ENCODE data around the gene EHD4. TPM values are rescaled to one million over a fixed set of nuclear protein-coding genes. Genes with fewer than 3 reads are reported as not detected.

The EHD4 gene
- polyA plus RNA-seq, 2 of the 4 experiments (the other 2 are of a cell fraction), result 8.2 to 9.0 TPM

- DNase-seq (ENCODE audit: low read depth in 1 of 2, low spot score in 1 of 2), result no peak
- FAIRE-seq, result no peak
- CTCF ChIA-PET, result interaction anchor here (0.9 to 1.5 kb wide), 4 partner anchors 19 to 115 kb away, joined by 3 to 5 read pairs (median 4); no protein-coding TSS in a partner anchor
- Histone ChIP-seq H3K9me3 (no peaks in the 10 kb centered on the region), H3K4me3 (no peak overlapping the region), H3K4me1 (peaks cover 13% of the 10 kb centered on the region; the same call in 1 of the 3 replicates), H3K4me2 (no peak overlapping the region), H3K27ac (no peak overlapping the region)
- no peak for ATAC-seq
- POLR2A ChIA-PET, result no interaction called here
- 88% methylated on average over 3 of the region's 3 CpGs for WGBS (ENCODE audit: missing lambda C conversion rate)
- no peak for TF ChIP-seq SREBF2 (IDR thresholded peaks at IDR 0.05)
- no peak for TF ChIP-seq NR3C1 (IDR thresholded peaks at IDR 0.05)
- no peak for TF ChIP-seq HEYL (CRISPR knock-in tag; IDR thresholded peaks at IDR 0.05)
- TF ChIP-seq ESRRA (IDR thresholded peaks at IDR 0.05; ENCODE audit: borderline replicate concordance, low read length), result no peak
- no peak for TF ChIP-seq HOXB13 (CRISPR knock-in tag; IDR thresholded peaks at IDR 0.05; ENCODE audit: low read depth)
- no peak for TF ChIP-seq EP300 (IDR thresholded peaks at IDR 0.05)
- no peak for TF ChIP-seq GATA3 (IDR thresholded peaks at IDR 0.05; ENCODE audit: borderline replicate concordance)
- TF ChIP-seq HOXA7 (CRISPR knock-in tag; IDR thresholded peaks at IDR 0.05), result no peak
- TF ChIP-seq E2F6 (IDR thresholded peaks at IDR 0.05; ENCODE audit: borderline replicate concordance, low read depth), result no peak
- TF ChIP-seq JUNB (IDR thresholded peaks at IDR 0.05), result no peak
- no peak for TF ChIP-seq TFCP2L1 (CRISPR knock-in tag; IDR thresholded peaks at IDR 0.05)
- TF ChIP-seq MAZ (IDR thresholded peaks at IDR 0.05; ENCODE audit: borderline replicate concordance, low read depth, low read length), result no peak
- no peak for TF ChIP-seq ZNF302 (CRISPR knock-in tag; IDR thresholded peaks at IDR 0.05)
Observed at GRCh38 chr15:41969851-41970431, 2.4 kb downstream of the EHD4 start.

GRCh38 chr15:41968701-41969100 lies 3.7 kb downstream of the EHD4 start:
- no peak for TF ChIP-seq FOSB (CRISPR knock-in tag; IDR thresholded peaks at IDR 0.05)
- TF ChIP-seq HOXB5 (CRISPR knock-in tag; IDR thresholded peaks at IDR 0.05), result no peak
- H3K4me2 ChIP-seq, result no peak overlapping the region
- WGBS (ENCODE audit: missing lambda C conversion rate), result 97% methylated on average over 4 of the region's 4 CpGs
- FAIRE-seq (no peak), ATAC-seq (no peak), DNase-seq (ENCODE audit: low read depth in 1 of 2, low spot score in 1 of 2) (no peak)
- ChIA-PET CTCF (interaction anchor here (1.5 kb wide), 1 partner anchor 65 kb away, joined by 4 read pairs; no protein-coding TSS in a partner anchor), POLR2A (no interaction called here)
- H3K4me1 ChIP-seq, result peaks cover 13% of the 10 kb centered on the region; the same call in 1 of the 3 replicates
- H3K9me3 ChIP-seq, result no peaks in the 10 kb centered on the region
- H3K27ac ChIP-seq, result no peak overlapping the region
- H3K4me3 ChIP-seq, result no peak overlapping the region

GRCh38 chr15:41967506-41968206 lies 4.7 kb downstream of the EHD4 start:
- no peak overlapping the region for H3K27ac ChIP-seq
- WGBS (ENCODE audit: missing lambda C conversion rate), result 96% methylated on average over 4 of the region's 4 CpGs

GRCh38 chr15:41966920-41967465 lies 5.4 kb downstream of the EHD4 start:
- FAIRE-seq (no peak), ATAC-seq (no peak), DNase-seq (ENCODE audit: low read depth in 1 of 2, low spot score in 1 of 2) (no peak)
- no peaks in the 10 kb centered on the region for H3K9me3 ChIP-seq
- no peak overlapping the region for H3K4me2 ChIP-seq
- 98% methylated on average over 3 of the region's 3 CpGs for WGBS (ENCODE audit: missing lambda C conversion rate)
- POLR2A ChIA-PET, result no interaction called here
- no peak overlapping the region for H3K27ac ChIP-seq
- CTCF ChIA-PET, result interaction anchor here (1.0 kb wide), 1 partner anchor 170 kb away, joined by 3 read pairs; no protein-coding TSS in a partner anchor
- H3K4me1 ChIP-seq, result peaks cover 22% of the 10 kb centered on the region
- TF ChIP-seq PBX3 (IDR thresholded peaks at IDR 0.05) (no peak), ZFP36 (IDR thresholded peaks at IDR 0.05; ENCODE audit: borderline replicate concordance, partially characterized antibody) (no peak), GATA3 (IDR thresholded peaks at IDR 0.05; ENCODE audit: borderline replicate concordance) (no peak), HEYL (CRISPR knock-in tag; IDR thresholded peaks at IDR 0.05) (no peak), HOXA7 (CRISPR knock-in tag; IDR thresholded peaks at IDR 0.05) (no peak), ELK1 (IDR thresholded peaks at IDR 0.05; ENCODE audit: low read depth, low read length) (no peak), ZNF302 (CRISPR knock-in tag; IDR thresholded peaks at IDR 0.05) (no peak), ZC3H11A (IDR thresholded peaks at IDR 0.05) (no peak), TFCP2L1 (CRISPR knock-in tag; IDR thresholded peaks at IDR 0.05) (no peak), RFX5 (IDR thresholded peaks at IDR 0.05) (no peak)
- no peak overlapping the region for H3K4me3 ChIP-seq

More at GRCh38 chr15:41967506-41968206, 4.7 kb downstream of the EHD4 start:
- no peak overlapping the region for H3K4me2 ChIP-seq
- TF ChIP-seq MAZ (IDR thresholded peaks at IDR 0.05; ENCODE audit: borderline replicate concordance, low read depth, low read length) (no peak), TFCP2L1 (CRISPR knock-in tag; IDR thresholded peaks at IDR 0.05) (no peak), FOSL2 (IDR thresholded peaks at IDR 0.05) (no peak), FOSL2 (CRISPR knock-in tag; IDR thresholded peaks at IDR 0.05) (no peak)
- DNase-seq (ENCODE audit: low read depth in 1 of 2, low spot score in 1 of 2), result no peak
- no peak overlapping the region for H3K4me3 ChIP-seq
- CTCF ChIA-PET, result no interaction called here
- H3K4me1 ChIP-seq, result peaks cover 16% of the 10 kb centered on the region; the same call in 2 of the 3 replicates
- POLR2A ChIA-PET, result no interaction called here
- no peaks in the 10 kb centered on the region for H3K9me3 ChIP-seq
- no peak for ATAC-seq
- FAIRE-seq, result no peak

All from A549 (cell line).